Epithelial cell of prostate (primary cell): Measurements from ENCODE around the gene DPP9.
"Not testable (repeated sequence)": the region's sequence is repeated elsewhere in the genome, so short reads cannot be mapped to it uniquely, and the experiment has no call there.

ENCODE experiments used
- DNase-seq: peaks from one replicate; pipeline ENCODE4 v3.0.0-alpha.2; 2011; ENCODE audit warnings: low read depth, low spot score
- H3K27ac ChIP-seq: fragments of 450-650 bp; 2 replicates; pipeline ENCODE4 v1.5.1; 2017; ENCODE audit warnings: mild to moderate bottlenecking

DPP9 gene

GRCh38 chr19:4693078-4693350 lies 30.6 kb downstream of the DPP9 start:
- peak overlapping the region; percentile 95 for H3K27ac ChIP-seq
- no peak for DNase-seq

- peak overlapping the region; percentile 95 for H3K27ac ChIP-seq
Observed at GRCh38 chr19:4692251-4693077, 31.2 kb downstream of the DPP9 start.

GRCh38 chr19:4691373-4691772 lies 32.3 kb downstream of the DPP9 start:
- no peak for DNase-seq
- H3K27ac ChIP-seq = no peak overlapping the region

More at GRCh38 chr19:4692251-4693077, 31.2 kb downstream of the DPP9 start:
- DNase-seq = no peak

- DNase-seq = no peak
- H3K27ac ChIP-seq = no peak overlapping the region
Observed at GRCh38 chr19:4690361-4690760, 33.3 kb downstream of the DPP9 start.

- DNase-seq = no peak
Observed at GRCh38 chr19:4689403-4689802, 34.2 kb downstream of the DPP9 start.

GRCh38 chr19:4688587-4688986 lies 35.1 kb downstream of the DPP9 start:
- no peak for DNase-seq
- H3K27ac ChIP-seq = no peak overlapping the region

More at GRCh38 chr19:4689403-4689802, 34.2 kb downstream of the DPP9 start:
- no peak overlapping the region for H3K27ac ChIP-seq

- DNase-seq = no peak
Observed at GRCh38 chr19:4687396-4687795, 36.2 kb downstream of the DPP9 start.

GRCh38 chr19:4686700-4687099 lies 36.9 kb downstream of the DPP9 start:
- H3K27ac ChIP-seq = no peak overlapping the region
- no peak for DNase-seq

More at GRCh38 chr19:4687396-4687795, 36.2 kb downstream of the DPP9 start:
- no peak overlapping the region for H3K27ac ChIP-seq

- DNase-seq = no peak
Observed at GRCh38 chr19:4684312-4685095, 39.1 kb downstream of the DPP9 start.

GRCh38 chr19:4682417-4683200 lies 41.0 kb downstream of the DPP9 start:
- DNase-seq = no peak
- H3K27ac ChIP-seq = no peak overlapping the region

More at GRCh38 chr19:4684312-4685095, 39.1 kb downstream of the DPP9 start:
- no peak overlapping the region for H3K27ac ChIP-seq

- H3K27ac ChIP-seq, DNase-seq: not testable (repeated sequence)
Observed at GRCh38 chr19:4680021-4680420, 43.6 kb downstream of the DPP9 start.

- no peak overlapping the region for H3K27ac ChIP-seq
- DNase-seq = no peak
Observed at GRCh38 chr19:4678881-4679790, 44.5 kb downstream of the DPP9 start.

GRCh38 chr19:4676955-4677731 lies 46.5 kb downstream of the DPP9 start:
- no peak overlapping the region for H3K27ac ChIP-seq
- DNase-seq = no peak

- no peak for DNase-seq
- no peak overlapping the region for H3K27ac ChIP-seq
Observed at GRCh38 chr19:4675346-4675745, 48.3 kb downstream of the DPP9 start.

GRCh38 chr19:4673726-4674125 lies 49.9 kb downstream of the DPP9 start:
- no peak for DNase-seq
- H3K27ac ChIP-seq = peak overlapping the region; percentile 3

GRCh38 chr19:4673216-4673615 lies 50.4 kb downstream of the DPP9 start:
- DNase-seq = no peak
- H3K27ac ChIP-seq = peak overlapping the region; percentile 3

- peak overlapping the region; percentile 74 for H3K27ac ChIP-seq
- DNase-seq = no peak
Observed at GRCh38 chr19:4671185-4671851, 52.3 kb downstream of the DPP9 start.

GRCh38 chr19:4669723-4670480 lies 53.7 kb downstream of the DPP9 start, which contains the start of gene MYDGF:
Gene MYDGF, minus strand, starts transcription at chr19:4670342. Its CDS starts 8 bp downstream, at chr19:4670334.
- DNase-seq = peak; percentile 26
- peak within 1 kb of the TSS; percentile 74 for H3K27ac ChIP-seq
